GM18861 (cell line): ENCODE results near the gene CPEB4.
A peak's percentile ranks its signal among the peaks of the same experiment; 100 is the strongest.

ENCODE experiments used
- ATAC-seq: cut with Tn5 transposase; IDR thresholded peaks from one replicate; pipeline ENCODE4 v1.9.1; 2021; ENCODE audit not compliant: unreplicated experiment

The CPEB4 gene

GRCh38 chr5:173887610-173888472 lies at the start of gene CPEB4:
TSS of gene CPEB4 (plus strand) at chr5:173888349. CDS start at chr5:173889734, 1,385 bp downstream.
- peak; percentile 89 for ATAC-seq

- no peak for ATAC-seq
These were observed 48.9 kb upstream of the CPEB4 start for GRCh38 chr5:173839117-173839713.

- ATAC-seq, result no peak
These were observed 47.8 kb upstream of the CPEB4 start for GRCh38 chr5:173840111-173840983.

- no peak for ATAC-seq
These were observed 46.4 kb upstream of the CPEB4 start for GRCh38 chr5:173841710-173842109.

- no peak for ATAC-seq
These were observed 44.4 kb upstream of the CPEB4 start for GRCh38 chr5:173843794-173844193.

- no peak for ATAC-seq
These were observed 42.8 kb upstream of the CPEB4 start for GRCh38 chr5:173845321-173845720.

GRCh38 chr5:173846929-173847501 lies 41.1 kb upstream of the CPEB4 start:
- no peak for ATAC-seq

GRCh38 chr5:173848986-173849596 lies 39.1 kb upstream of the CPEB4 start:
- ATAC-seq, result no peak

GRCh38 chr5:173849908-173850307 lies 38.2 kb upstream of the CPEB4 start:
- ATAC-seq, result no peak

GRCh38 chr5:173850659-173851058 lies 37.5 kb upstream of the CPEB4 start:
- no peak for ATAC-seq

GRCh38 chr5:173851595-173852243 lies 36.4 kb upstream of the CPEB4 start:
- no peak for ATAC-seq

GRCh38 chr5:173852790-173853359 lies 35.3 kb upstream of the CPEB4 start:
- ATAC-seq, result no peak

GRCh38 chr5:173853370-173854131 lies 34.6 kb upstream of the CPEB4 start:
- no peak for ATAC-seq

- ATAC-seq, result no peak
These were observed 32.8 kb upstream of the CPEB4 start for GRCh38 chr5:173855162-173855994.

- no peak for ATAC-seq
These were observed 32.0 kb upstream of the CPEB4 start for GRCh38 chr5:173855995-173856656.

GRCh38 chr5:173857234-173857633 lies 30.9 kb upstream of the CPEB4 start:
- no peak for ATAC-seq

- no peak for ATAC-seq
These were observed 30.0 kb upstream of the CPEB4 start for GRCh38 chr5:173858021-173858669.
